RWPE1 (cell line): Measurements from ENCODE around the gene DISC1.

Source experiments
- CTCF ChIA-PET: fragments of 350-600 bp; sonication (Branson Sonifier 250); formaldehyde crosslinking; extraction: SDS; loops from one replicate; lab custom pipeline; 2021; lab: Yijun Ruan, JAX
- POLR2A ChIA-PET: fragments of 400-600 bp; formaldehyde crosslinking; extraction: SDS; loops from one replicate; lab custom pipeline; 2020; ENCODE audit warnings: antibody characterized with exemption; ENCODE audit not compliant: low non-redundant PET; lab: Yijun Ruan, JAX
- DNase-seq: peaks from one replicate; pipeline ENCODE4 v3.0.0; 2012; ENCODE audit warnings: low spot score
- H3K27ac ChIP-seq: fragments of 450-650 bp; 2 replicates; pipeline ENCODE4 v1.5.1; 2017
- TF ChIP-seq, protein P1 (sequence below): fragments of 450-650 bp; conservative IDR thresholded peaks from 2 replicates; pipeline ENCODE4 v1.5.1; 2017; ENCODE audit warnings: low read depth, mild to moderate bottlenecking

Gene DISC1

DNA sequence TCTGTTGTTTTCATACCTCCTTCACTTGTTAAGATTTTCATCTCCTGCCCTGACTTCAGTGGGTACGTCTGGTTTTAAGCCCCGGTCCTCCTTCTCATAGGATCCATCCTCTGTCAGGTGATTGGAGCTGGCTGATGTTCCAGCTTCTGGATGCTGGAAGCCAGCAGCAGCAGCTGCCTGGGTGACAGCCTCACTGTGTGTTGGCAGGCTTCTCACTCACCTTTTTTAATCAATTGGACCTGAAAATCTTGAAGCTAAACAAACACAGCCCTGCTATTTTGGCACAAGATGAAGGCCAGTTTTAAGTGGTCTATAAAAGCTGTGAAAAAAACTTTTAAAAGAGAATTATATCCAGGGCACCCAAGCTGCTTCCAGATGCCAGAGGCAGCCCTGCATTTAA is 181.0 kb downstream of the DISC1 start:
- 0 out of 2 replicates have a peak overlapping the region, but pooled peaks have one; percentile 13 for H3K27ac ChIP-seq
- CTCF ChIA-PET, result interaction anchor here (0.6 to 1.1 kb wide), 2 partner anchors 11 to 1628 kb away, joined by 4 to 5 read pairs; no protein-coding TSS in a partner anchor
- TF ChIP-seq, protein P1, sequence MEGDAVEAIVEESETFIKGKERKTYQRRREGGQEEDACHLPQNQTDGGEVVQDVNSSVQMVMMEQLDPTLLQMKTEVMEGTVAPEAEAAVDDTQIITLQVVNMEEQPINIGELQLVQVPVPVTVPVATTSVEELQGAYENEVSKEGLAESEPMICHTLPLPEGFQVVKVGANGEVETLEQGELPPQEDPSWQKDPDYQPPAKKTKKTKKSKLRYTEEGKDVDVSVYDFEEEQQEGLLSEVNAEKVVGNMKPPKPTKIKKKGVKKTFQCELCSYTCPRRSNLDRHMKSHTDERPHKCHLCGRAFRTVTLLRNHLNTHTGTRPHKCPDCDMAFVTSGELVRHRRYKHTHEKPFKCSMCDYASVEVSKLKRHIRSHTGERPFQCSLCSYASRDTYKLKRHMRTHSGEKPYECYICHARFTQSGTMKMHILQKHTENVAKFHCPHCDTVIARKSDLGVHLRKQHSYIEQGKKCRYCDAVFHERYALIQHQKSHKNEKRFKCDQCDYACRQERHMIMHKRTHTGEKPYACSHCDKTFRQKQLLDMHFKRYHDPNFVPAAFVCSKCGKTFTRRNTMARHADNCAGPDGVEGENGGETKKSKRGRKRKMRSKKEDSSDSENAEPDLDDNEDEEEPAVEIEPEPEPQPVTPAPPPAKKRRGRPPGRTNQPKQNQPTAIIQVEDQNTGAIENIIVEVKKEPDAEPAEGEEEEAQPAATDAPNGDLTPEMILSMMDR, result no peak
- POLR2A ChIA-PET, result no interaction called here
- DNase-seq, result no peak

DNA sequence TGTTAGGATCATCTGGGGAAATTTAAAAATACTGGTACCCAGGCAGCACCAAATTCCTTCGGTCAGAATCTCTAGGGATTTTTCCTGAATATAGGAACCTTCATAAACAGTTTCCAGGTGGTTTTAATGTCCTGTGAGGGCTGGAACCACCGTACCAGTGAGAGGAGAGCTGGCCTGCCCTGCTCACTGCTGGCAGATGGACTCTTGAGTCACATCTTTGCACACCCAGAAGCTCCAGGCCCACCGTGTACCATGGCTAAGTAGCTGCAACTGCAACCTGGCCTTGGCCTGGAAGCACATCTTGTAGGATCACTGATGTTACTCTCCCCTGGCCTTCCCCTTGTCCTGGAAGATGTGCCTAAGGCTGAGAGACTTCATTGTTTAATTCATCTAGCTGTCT is 181.5 kb downstream of the DISC1 start:
- TF ChIP-seq, protein P1, result no peak
- POLR2A ChIA-PET, result no interaction called here
- H3K27ac ChIP-seq, result peak overlapping the region; percentile 68
- DNase-seq, result no peak
- CTCF ChIA-PET, result interaction anchor here (0.6 to 1.1 kb wide), 3 partner anchors 12 to 1627 kb away, joined by 3 to 5 read pairs (median 4); no protein-coding TSS in a partner anchor

DNA sequence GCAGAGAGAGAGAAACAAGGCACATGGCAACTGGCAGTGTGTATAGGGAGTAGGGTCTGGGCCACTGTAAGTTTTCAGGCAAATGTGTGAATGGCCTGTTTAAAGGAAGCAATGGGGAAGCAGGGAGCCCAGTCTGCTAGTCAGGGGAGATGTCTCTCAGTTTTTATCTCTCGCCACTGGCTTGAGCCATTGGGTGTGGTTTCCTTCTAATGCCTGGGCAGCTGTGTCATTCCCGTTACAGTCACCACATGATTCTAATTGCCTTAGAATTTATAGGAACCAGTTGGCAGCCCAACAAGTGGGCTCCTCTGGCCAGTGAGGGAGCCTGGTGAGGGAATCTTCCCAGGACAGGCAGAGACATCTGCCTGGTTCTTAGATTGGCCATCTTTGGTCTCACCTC is 182.4 kb downstream of the DISC1 start:
- TF ChIP-seq, protein P1, result no peak
- POLR2A ChIA-PET, result no interaction called here
- H3K27ac ChIP-seq, result peak overlapping the region; percentile 68
- CTCF ChIA-PET, result interaction anchor here (0.6 kb wide), 1 partner anchor 52 kb away, joined by 3 read pairs; no protein-coding TSS in a partner anchor
- peak; percentile 43 for DNase-seq

DNA sequence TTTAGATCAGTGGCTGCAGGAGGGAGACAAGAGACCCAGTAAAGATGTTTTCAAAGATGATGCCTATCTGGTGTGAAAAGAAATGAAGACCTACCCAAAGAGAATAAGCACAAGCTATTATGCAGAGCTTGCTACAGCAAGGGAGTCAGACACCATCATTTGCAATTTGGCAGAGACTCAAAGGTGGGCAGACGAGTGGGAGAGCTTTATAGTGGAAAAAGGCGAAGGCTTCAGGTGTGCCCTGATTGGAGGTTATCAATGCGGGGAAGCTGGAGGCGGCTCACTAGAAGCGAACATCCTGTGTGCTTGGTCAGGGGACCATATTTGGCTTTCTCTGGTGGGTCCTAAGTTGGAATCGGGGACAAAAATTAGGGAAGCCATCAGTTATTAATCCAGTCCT is 183.8 kb downstream of the DISC1 start:
- TF ChIP-seq, protein P1, result no peak
- ChIA-PET CTCF (interaction anchor here (0.6 kb wide), 1 partner anchor 1005 kb away, joined by 3 read pairs; no protein-coding TSS in a partner anchor), POLR2A (no interaction called here)
- DNase-seq, result no peak
- no peak overlapping the region for H3K27ac ChIP-seq

DNA sequence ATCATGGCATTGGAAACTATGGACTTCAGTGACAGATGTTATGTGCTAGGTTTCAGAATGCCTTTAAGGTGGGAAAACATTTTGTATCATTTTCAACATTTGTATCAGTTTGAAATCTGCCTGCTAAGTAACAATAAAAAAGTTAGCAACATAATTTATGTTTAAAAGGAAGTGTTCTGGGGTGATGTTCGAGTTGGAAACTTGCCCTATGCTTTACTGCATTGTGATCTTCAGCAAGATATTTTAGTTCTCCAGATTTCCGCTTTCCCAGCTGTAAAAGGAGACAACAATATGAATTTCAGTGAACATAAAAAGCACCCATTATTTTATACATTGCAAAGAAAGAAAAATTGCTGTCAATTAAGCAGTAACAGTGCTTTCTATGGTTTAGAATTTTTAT is 187.4 kb downstream of the DISC1 start:
- TF ChIP-seq, protein P1, result no peak
- ChIA-PET POLR2A (no interaction called here), CTCF (no interaction called here)
- no peak for DNase-seq
- no peak overlapping the region for H3K27ac ChIP-seq

DNA sequence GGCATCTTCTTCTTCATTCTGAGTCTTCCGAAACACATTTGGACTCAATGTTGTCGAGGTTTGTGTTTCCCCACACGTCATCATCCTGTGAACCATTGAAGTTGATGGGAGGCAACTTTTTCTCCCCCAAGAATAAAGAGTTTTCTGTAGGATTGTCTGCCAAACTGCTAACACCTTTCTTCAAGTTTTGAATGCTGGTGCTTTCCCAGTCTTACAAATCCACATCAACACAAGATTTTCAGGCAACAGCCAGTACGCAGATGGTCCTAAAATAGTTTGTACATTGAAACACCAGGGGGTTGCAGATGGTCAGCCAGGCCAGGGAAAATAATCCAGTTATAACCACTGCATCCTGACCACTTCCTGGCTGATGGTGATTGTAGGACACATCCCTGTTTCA is 187.9 kb downstream of the DISC1 start:
- TF ChIP-seq, protein P1, result no peak
- ChIA-PET CTCF (no interaction called here), POLR2A (no interaction called here)
- DNase-seq, result no peak
- no peak overlapping the region for H3K27ac ChIP-seq

DNA sequence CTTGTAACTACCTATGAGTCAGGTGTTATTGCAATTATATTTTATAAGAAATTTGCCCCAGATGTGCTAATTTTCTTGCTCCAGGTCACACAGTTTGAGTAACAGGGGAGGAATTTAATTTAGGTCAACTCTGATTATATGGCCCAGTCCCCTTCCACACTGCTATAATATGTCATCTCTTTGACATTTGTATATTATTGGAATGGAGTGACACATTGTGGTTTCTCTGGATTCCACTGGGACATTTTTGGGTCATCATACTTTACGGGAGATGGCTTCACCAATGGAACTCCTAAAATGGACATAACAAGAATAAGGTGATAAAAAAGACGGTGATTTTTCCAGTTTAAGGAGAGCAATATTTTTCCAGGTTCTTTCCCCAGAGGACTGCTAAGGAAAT is 191.2 kb downstream of the DISC1 start:
- POLR2A ChIA-PET, result no interaction called here
- no peak overlapping the region for H3K27ac ChIP-seq
- TF ChIP-seq, protein P1, result no peak
- CTCF ChIA-PET, result no interaction called here
- DNase-seq, result no peak
